Panc1 (cell line): ENCODE results near the gene CREB3L2. TPM values are rescaled to one million over a fixed set of nuclear protein-coding genes. Genes with fewer than 3 reads are reported as not detected.

Experiments used
- ATAC-seq: fragments of 200-7000 bp; cut with Tn5 transposase; 2 replicates; pipeline ENCODE4 v1.9.1; 2020; ENCODE audit warnings: mild to moderate bottlenecking, moderate library complexity
- BruUV-seq: library from RNA; stranded (reverse); fragments of 400-500 nt; replicated peaks from 2 replicates; lab custom pipeline; 2021; lab: Mats Ljungman, UMichigan
- CTCF ChIA-PET: fragments of 300-600 bp; sonication (Branson Sonifier 250); formaldehyde crosslinking; loops from one replicate; lab custom pipeline; 2022; ENCODE audit warnings: antibody characterized with exemption; lab: Charles Lee
- POLR2A ChIA-PET: fragments of 300-600 bp; sonication (Branson Sonifier 250); formaldehyde crosslinking; loops from one replicate; lab custom pipeline; 2022; ENCODE audit warnings: antibody characterized with exemption; lab: Charles Lee
- DNase-seq: peaks from one replicate; pipeline ENCODE4 v3.0.0-alpha.2; 2010; ENCODE audit warnings: low read depth, low spot score
- H3K27ac ChIP-seq: 2 replicates; pipeline ENCODE4 v1.5.1; 2011; ENCODE audit warnings: mild to moderate bottlenecking, low read length, inconsistent platforms
- H3K27me3 ChIP-seq: fragments of 200-500 bp; sonication (Bioruptor generic); 2 replicates; pipeline ENCODE4 v1.6.0; 2014; ENCODE audit warnings: low read length, inconsistent platforms; ENCODE audit not compliant: control insufficient read depth, insufficient read depth
- H3K36me3 ChIP-seq: fragments of 200-500 bp; sonication (Bioruptor generic); 2 replicates; pipeline ENCODE4 v1.5.1; 2014; ENCODE audit warnings: inconsistent platforms, mild to moderate bottlenecking, low read length, moderate library complexity; ENCODE audit not compliant: control insufficient read depth, insufficient read depth
- H3K4me1 ChIP-seq: 2 replicates; pipeline ENCODE4 v1.5.1; 2011; ENCODE audit warnings: inconsistent platforms, mild to moderate bottlenecking, low read length, moderate library complexity; ENCODE audit not compliant: control insufficient read depth, insufficient read depth
- H3K4me3 ChIP-seq, 2 experiments: 2 replicates each; pipeline ENCODE4 v1.5.1; 2011 to 2012; ENCODE audit warnings: low read depth in 2 of 2, low read length in 2 of 2, mild to moderate bottlenecking in 2 of 2, inconsistent platforms in 1 of 2, moderate library complexity in 1 of 2
- H3K9me3 ChIP-seq: fragments of 200-500 bp; sonication (Bioruptor generic); 2 replicates; pipeline ENCODE4 v1.5.1; 2014; ENCODE audit warnings: low read depth, mild to moderate bottlenecking, inconsistent platforms, low read length, moderate library complexity; ENCODE audit not compliant: control insufficient read depth, insufficient read depth
- CTCF ChIP-seq: fragments of 450-650 bp; IDR thresholded peaks from 2 replicates; pipeline ENCODE4 v1.5.1; 2017; ENCODE audit warnings: mild to moderate bottlenecking
- POLR2AphosphoS5 ChIP-seq: IDR thresholded peaks from 2 replicates; pipeline ENCODE4 v1.6.1; 2012; ENCODE audit warnings: mild to moderate bottlenecking, low read depth, low read length, moderate library complexity
- SIN3A ChIP-seq: IDR thresholded peaks from 2 replicates; pipeline ENCODE4 v1.6.1; 2012; ENCODE audit warnings: low read depth, mild to moderate bottlenecking, low read length, moderate library complexity, borderline replicate concordance; ENCODE audit not compliant: insufficient read depth
- TCF7L2 ChIP-seq: IDR thresholded peaks from 2 replicates; pipeline ENCODE4 v1.6.1; 2011; ENCODE audit warnings: mild to moderate bottlenecking, low read depth, low read length, inconsistent platforms
- in situ Hi-C: cut with HindIII; loops from 2 replicates; pipeline ENCODE4 v1.10.0; 2016; ENCODE audit warnings: low sequenced_read_pairs, low pct_unique_long_range_greater_than_20kb
- intact Hi-C: fragments of 100-400 bp; cut with micrococcal nuclease; formaldehyde crosslinking; loops from one replicate; pipeline ENCODE4 v1.10.0; 2022; ENCODE audit not compliant: unreplicated experiment
- total RNA-seq: library from RNA; stranded (reverse); gene quantifications from one replicate; pipeline ENCODE4 v1.2.1, GENCODE V29; 2021; ENCODE audit not compliant: unreplicated experiment
- TF ChIP-seq, protein P1 (sequence below), 2 experiments: IDR thresholded peaks; 2 replicates each; pipeline ENCODE4 v1.6.1; 2011 to 2012; ENCODE audit warnings: low read depth in 2 of 2, control low read depth in 1 of 2, low read length in 1 of 2, mild to moderate bottlenecking in 1 of 2, moderate library complexity in 1 of 2; ENCODE audit not compliant: insufficient read depth in 1 of 2

Gene CREB3L2
- total RNA-seq, 1 experiment from 2014 or later = 22.7 TPM

DNA sequence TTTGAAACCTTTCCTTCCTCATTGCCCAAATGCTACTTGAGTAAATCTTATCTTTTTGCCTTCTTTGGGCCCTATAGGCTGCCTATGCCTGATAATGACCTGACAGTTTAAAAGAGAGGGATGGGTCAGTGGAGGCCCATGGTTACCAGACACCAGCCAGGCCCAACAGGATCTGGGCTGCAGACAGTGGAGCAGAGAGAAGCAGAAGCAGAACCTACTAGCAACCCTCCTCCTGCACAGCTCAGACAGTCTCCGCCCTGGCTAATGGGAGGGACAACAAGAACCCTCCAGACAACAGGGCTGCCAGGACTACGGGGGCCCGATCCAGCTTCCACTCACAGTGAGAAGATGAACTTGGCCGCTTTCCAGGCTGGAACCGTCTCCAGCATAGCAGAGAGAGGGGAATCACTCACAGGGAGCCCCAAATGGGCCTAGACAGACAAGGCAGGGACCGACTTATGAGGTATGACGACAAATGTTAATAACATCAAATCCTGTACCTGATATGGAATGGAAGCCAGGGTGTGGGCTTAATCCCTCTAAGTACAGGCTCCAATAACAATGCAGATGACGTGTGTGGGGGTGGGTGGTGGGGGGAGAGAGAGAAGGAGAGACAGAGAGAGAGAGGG lies 123.4 kb downstream of the CREB3L2 start:
- TF ChIP-seq SIN3A (no peak), CTCF (no peak), TCF7L2 (no peak), POLR2AphosphoS5 (no peak)
- TF ChIP-seq, protein P1, sequence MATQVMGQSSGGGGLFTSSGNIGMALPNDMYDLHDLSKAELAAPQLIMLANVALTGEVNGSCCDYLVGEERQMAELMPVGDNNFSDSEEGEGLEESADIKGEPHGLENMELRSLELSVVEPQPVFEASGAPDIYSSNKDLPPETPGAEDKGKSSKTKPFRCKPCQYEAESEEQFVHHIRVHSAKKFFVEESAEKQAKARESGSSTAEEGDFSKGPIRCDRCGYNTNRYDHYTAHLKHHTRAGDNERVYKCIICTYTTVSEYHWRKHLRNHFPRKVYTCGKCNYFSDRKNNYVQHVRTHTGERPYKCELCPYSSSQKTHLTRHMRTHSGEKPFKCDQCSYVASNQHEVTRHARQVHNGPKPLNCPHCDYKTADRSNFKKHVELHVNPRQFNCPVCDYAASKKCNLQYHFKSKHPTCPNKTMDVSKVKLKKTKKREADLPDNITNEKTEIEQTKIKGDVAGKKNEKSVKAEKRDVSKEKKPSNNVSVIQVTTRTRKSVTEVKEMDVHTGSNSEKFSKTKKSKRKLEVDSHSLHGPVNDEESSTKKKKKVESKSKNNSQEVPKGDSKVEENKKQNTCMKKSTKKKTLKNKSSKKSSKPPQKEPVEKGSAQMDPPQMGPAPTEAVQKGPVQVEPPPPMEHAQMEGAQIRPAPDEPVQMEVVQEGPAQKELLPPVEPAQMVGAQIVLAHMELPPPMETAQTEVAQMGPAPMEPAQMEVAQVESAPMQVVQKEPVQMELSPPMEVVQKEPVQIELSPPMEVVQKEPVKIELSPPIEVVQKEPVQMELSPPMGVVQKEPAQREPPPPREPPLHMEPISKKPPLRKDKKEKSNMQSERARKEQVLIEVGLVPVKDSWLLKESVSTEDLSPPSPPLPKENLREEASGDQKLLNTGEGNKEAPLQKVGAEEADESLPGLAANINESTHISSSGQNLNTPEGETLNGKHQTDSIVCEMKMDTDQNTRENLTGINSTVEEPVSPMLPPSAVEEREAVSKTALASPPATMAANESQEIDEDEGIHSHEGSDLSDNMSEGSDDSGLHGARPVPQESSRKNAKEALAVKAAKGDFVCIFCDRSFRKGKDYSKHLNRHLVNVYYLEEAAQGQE (IDR thresholded peaks at IDR 0.05; ENCODE audit: insufficient read depth in 1 of 2, low read depth in 2 of 2, low read length in 1 of 2) = no peak
- no peak for ATAC-seq
- H3K27me3 ChIP-seq = no peaks in the 10 kb centered on the region
- no peak overlapping the region for H3K4me3 ChIP-seq
- no peak overlapping the region for H3K27ac ChIP-seq
- ChIA-PET POLR2A (no interaction called here), CTCF (no interaction called here)
- no peaks in the 10 kb centered on the region for H3K9me3 ChIP-seq
- in situ Hi-C loops = no loop called here
- no peaks in the 10 kb centered on the region; the same call in 1 of the 2 replicates for H3K4me1 ChIP-seq
- H3K36me3 ChIP-seq = no peaks in the 10 kb centered on the region
- DNase-seq = no peak
- intact Hi-C loops = no loop called here
- no TSS peak for BruUV-seq

GRCh38 chr7:137877027-137877675 lies 124.7 kb downstream of the CREB3L2 start:
- no peak for ATAC-seq
- Histone ChIP-seq H3K27me3 (no peaks in the 10 kb centered on the region), H3K27ac (no peak overlapping the region), H3K36me3 (no peaks in the 10 kb centered on the region), H3K4me1 (no peaks in the 10 kb centered on the region; the same call in 1 of the 2 replicates), H3K9me3 (no peaks in the 10 kb centered on the region), H3K4me3 (no peak overlapping the region)
- DNase-seq = no peak
- POLR2A ChIA-PET = no interaction called here
- TF ChIP-seq, protein P1 (IDR thresholded peaks at IDR 0.05; ENCODE audit: insufficient read depth in 1 of 2, low read depth in 2 of 2, low read length in 1 of 2) = no peak
- TF ChIP-seq TCF7L2 = no peak
- no peak for TF ChIP-seq SIN3A
- TF ChIP-seq CTCF = no peak
- no peak for TF ChIP-seq POLR2AphosphoS5
- CTCF ChIA-PET = no interaction called here
- in situ Hi-C loops (no loop called here), intact Hi-C loops (no loop called here)
- BruUV-seq = TSS peak; percentile 32
